LNCAP (cell line): ENCODE results near the gene THSD1.

ENCODE experiments used
- CTCF ChIP-seq: fragments of 450-650 bp; IDR thresholded peaks from 2 replicates; pipeline ENCODE4 v1.5.1; 2017; ENCODE audit warnings: mild to moderate bottlenecking

THSD1 gene

GRCh38 chr13:52405767-52406494 is at the start of gene THSD1:
TSS of gene THSD1 (minus strand) at chr13:52406172. CDS start at chr13:52402600, 3,572 bp downstream.
- TF ChIP-seq CTCF: no peak

GRCh38 chr13:52455677-52456041 is 49.7 kb upstream of the THSD1 start:
- no peak for TF ChIP-seq CTCF

GRCh38 chr13:52454820-52455676 is 49.1 kb upstream of the THSD1 start, which contains the start of gene CKAP2:
TSS of gene CKAP2 (plus strand) at chr13:52455478. CDS start at chr13:52455557, 79 bp downstream.
- no peak for TF ChIP-seq CTCF

GRCh38 chr13:52454459-52454819 is 48.5 kb upstream of the THSD1 start:
- no peak for TF ChIP-seq CTCF

GRCh38 chr13:52452470-52452869 is 46.5 kb upstream of the THSD1 start:
- no peak for TF ChIP-seq CTCF

GRCh38 chr13:52451135-52451804 is 45.3 kb upstream of the THSD1 start:
- no peak for TF ChIP-seq CTCF

GRCh38 chr13:52450793-52451116 is 44.8 kb upstream of the THSD1 start:
- peak; percentile 39; the same call in 1 of the 2 replicates for TF ChIP-seq CTCF
